ENCODE data around the gene TCP1.
"Not testable (repeated sequence)": the region's sequence is repeated elsewhere in the genome, so short reads cannot be mapped to it uniquely, and the experiment has no call there.

The TCP1 gene

GRCh38 chr6:159769470-159769869 is 19.9 kb downstream of the TCP1 start:
- FAIRE-seq, result no peak

- FAIRE-seq, result no peak
Measured at GRCh38 chr6:159766906-159767305, 22.5 kb downstream of the TCP1 start.

GRCh38 chr6:159762681-159763293 is 26.6 kb downstream of the TCP1 start:
- no peak for FAIRE-seq

- FAIRE-seq, result no peak
Measured at GRCh38 chr6:159761873-159762680, 27.3 kb downstream of the TCP1 start, which contains the start of gene ACAT2. Gene ACAT2, plus strand, starts transcription at chr6:159762045. Its CDS starts 43 bp downstream, at chr6:159762088.

- no peak for FAIRE-seq
Measured at GRCh38 chr6:159761129-159761872, 28.1 kb downstream of the TCP1 start.

GRCh38 chr6:159760602-159761057 is 28.8 kb downstream of the TCP1 start:
- FAIRE-seq, result no peak

GRCh38 chr6:159759645-159760044 is 29.8 kb downstream of the TCP1 start:
- FAIRE-seq, result no peak

GRCh38 chr6:159758031-159759001 is 31.1 kb downstream of the TCP1 start:
- no peak for FAIRE-seq

- no peak for FAIRE-seq
Measured at GRCh38 chr6:159756508-159756907, 32.9 kb downstream of the TCP1 start.

- FAIRE-seq, result no peak
Measured at GRCh38 chr6:159754959-159755914, 34.2 kb downstream of the TCP1 start.

GRCh38 chr6:159754401-159754800 is 35.0 kb downstream of the TCP1 start:
- FAIRE-seq, result no peak

GRCh38 chr6:159753081-159753872 is 36.1 kb downstream of the TCP1 start:
- FAIRE-seq, result no peak

GRCh38 chr6:159751448-159751847 is 38.0 kb downstream of the TCP1 start:
- no peak for FAIRE-seq

GRCh38 chr6:159748127-159748526 is 41.3 kb downstream of the TCP1 start:
- FAIRE-seq, result not testable (repeated sequence)

GRCh38 chr6:159746759-159747158 is 42.6 kb downstream of the TCP1 start:
- FAIRE-seq, result no peak

- no peak for FAIRE-seq
Measured at GRCh38 chr6:159745081-159745480, 44.3 kb downstream of the TCP1 start.

GRCh38 chr6:159742165-159742564 is 47.2 kb downstream of the TCP1 start:
- FAIRE-seq, result no peak

- FAIRE-seq, result no peak
Measured at GRCh38 chr6:159739341-159739740, 50.1 kb downstream of the TCP1 start.

GRCh38 chr6:159736908-159737307 is 52.5 kb downstream of the TCP1 start:
- FAIRE-seq, result no peak

GRCh38 chr6:159733395-159733794 is 56.0 kb downstream of the TCP1 start:
- FAIRE-seq, result not testable (repeated sequence)
